Subcutaneous adipose tissue (tissue), 4 donors: ENCODE measurements around the gene APP. TPM values are rescaled to one million over a fixed set of nuclear protein-coding genes. Genes with fewer than 3 reads are reported as not detected.

ENCODE experiments used
- total RNA-seq, 4 donors: library from RNA; depleted of rRNA; stranded (reverse); fragments of >200 nt; gene quantifications; one replicate each; pipeline ENCODE4 v1.1.0, GENCODE V29; 2016
- TF ChIP-seq, protein P1 (sequence below): fragments of 450-650 bp; IDR thresholded peaks from one replicate; pipeline ENCODE4 v1.5.1; 2016; ENCODE audit warnings: low read depth, mild to moderate bottlenecking, control low read depth, antibody characterized with exemption, moderate library complexity

Gene APP
- total RNA-seq, 4 donors from 2014 or later: 210 to 257 (median 218) TPM

DNA sequence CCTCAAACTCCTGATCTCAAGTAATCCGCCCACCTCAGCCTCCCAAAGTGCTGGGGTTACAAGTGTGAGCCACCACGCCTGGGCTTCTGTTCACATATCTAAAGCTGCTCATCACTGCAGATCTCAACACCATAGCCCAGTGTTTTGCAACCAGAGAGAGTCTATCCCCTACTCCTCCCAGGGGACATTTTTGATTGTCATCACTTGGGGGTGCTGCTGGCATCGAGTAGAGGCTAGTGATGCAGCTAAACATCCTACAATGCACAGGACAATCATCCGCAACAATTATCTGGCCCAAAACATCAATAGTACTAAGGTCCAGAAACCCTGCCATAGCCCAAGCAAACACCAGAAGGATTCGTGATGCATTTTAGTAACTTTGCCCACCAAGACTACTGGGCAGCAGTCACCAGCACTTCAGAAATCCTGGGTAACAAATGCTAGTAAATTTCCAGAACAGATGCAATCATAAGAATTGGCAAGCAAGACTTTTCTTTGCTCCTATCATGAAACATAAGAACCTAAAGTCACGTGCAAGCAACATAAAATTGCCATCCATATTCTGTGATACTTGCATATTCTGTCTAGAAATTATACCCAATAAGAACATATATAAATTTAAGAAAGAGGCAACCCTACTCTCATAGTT, 159.2 kb downstream of the APP start:
- TF ChIP-seq, protein P1, sequence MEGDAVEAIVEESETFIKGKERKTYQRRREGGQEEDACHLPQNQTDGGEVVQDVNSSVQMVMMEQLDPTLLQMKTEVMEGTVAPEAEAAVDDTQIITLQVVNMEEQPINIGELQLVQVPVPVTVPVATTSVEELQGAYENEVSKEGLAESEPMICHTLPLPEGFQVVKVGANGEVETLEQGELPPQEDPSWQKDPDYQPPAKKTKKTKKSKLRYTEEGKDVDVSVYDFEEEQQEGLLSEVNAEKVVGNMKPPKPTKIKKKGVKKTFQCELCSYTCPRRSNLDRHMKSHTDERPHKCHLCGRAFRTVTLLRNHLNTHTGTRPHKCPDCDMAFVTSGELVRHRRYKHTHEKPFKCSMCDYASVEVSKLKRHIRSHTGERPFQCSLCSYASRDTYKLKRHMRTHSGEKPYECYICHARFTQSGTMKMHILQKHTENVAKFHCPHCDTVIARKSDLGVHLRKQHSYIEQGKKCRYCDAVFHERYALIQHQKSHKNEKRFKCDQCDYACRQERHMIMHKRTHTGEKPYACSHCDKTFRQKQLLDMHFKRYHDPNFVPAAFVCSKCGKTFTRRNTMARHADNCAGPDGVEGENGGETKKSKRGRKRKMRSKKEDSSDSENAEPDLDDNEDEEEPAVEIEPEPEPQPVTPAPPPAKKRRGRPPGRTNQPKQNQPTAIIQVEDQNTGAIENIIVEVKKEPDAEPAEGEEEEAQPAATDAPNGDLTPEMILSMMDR: no peak

DNA sequence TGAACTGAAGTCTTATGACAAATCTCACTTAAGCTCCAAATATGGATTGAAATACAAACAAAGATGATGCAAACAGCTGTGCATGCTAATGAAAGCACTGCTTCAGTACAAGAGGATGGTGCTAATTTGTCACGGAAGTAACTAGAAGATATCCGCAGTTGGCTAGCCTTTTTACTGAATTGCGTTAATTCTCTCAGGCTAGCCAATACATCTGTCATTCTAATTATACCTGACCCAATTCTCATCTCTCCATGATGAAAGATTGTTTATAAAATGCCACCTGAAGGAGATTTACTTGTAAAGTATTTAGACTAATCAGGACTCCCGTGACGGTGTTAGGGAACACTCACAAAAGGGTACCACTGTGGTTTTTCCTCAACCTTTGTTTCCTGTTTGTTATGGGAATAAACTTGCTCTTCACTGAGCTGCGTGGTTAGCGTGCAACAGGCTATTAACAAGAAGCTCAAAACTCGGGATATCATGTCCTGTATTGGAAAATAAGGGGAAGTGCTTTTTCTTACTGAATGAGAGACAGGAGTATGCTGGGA, 162.5 kb downstream of the APP start:
- TF ChIP-seq, protein P1: no peak

DNA sequence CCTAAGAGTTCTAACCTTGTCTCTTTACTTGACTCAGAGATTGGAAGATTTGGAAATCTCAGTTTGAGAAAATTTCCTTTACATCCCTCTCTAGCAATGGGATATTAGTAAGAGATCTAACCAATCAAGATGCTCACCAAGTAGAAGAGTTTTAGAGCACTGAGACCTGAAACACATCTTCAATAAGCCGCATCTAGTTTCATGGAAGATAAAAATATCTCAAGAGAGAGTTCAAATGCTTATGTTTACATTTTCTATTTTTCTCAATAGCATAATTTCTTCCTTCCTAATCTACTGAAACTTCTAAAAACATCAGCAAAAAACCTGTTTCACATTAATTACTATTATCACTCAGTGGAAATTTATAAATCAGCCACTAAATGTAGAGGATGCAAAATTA, 165.1 kb downstream of the APP start:
- TF ChIP-seq, protein P1: no peak

- TF ChIP-seq, protein P1: no peak
Measured at GRCh38 chr21:26003404-26003803, 167.2 kb downstream of the APP start.

- TF ChIP-seq, protein P1: no peak
Measured at GRCh38 chr21:26001356-26001755, 169.2 kb downstream of the APP start.

DNA sequence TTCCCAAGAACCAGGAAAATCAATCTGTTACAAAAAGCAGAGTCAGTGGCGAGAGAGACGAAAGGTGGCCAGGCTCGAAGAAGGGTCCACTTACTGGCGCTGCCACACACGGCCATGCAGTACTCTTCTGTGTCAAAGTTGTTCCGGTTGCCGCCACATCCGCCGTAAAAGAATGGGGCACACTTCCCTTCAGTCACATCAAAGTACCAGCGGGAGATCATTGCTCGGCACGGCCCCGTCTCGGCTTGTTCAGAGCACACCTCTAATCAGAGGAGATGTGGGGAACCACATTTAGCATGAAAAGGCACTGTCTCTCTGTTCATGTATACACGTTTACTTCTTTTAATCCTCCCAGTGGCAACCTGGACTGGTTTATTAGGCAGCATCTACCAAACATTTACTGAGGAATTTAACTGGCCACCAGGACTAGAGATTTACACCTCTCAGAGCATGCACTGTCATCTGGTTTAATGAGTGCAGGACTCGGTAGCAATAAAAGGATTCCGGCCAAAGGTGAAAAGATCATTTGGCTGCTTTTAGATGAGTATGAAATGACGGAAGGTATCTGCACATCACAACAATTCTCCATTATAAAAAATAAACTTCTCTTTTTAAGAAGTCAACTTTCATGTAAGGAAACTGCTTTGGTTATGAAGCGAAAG, 170.5 kb downstream of the APP start:
- TF ChIP-seq, protein P1: no peak

GRCh38 chr21:25997788-25998611, 172.6 kb downstream of the APP start:
- TF ChIP-seq, protein P1: no peak
